GM20000 (cell line): ENCODE measurements around the gene ADAMTSL3.

Experiments used
- DNase-seq: peaks from one replicate; pipeline ENCODE4 v3.0.0; 2012; ENCODE audit warnings: low spot score
- TF ChIP-seq, protein P1 (sequence below): IDR thresholded peaks from 2 replicates; pipeline ENCODE4 v1.5.1; 2012; ENCODE audit warnings: mild to moderate bottlenecking, control low read depth; ENCODE audit errors: extremely low read depth, missing control alignments

Gene ADAMTSL3

DNA sequence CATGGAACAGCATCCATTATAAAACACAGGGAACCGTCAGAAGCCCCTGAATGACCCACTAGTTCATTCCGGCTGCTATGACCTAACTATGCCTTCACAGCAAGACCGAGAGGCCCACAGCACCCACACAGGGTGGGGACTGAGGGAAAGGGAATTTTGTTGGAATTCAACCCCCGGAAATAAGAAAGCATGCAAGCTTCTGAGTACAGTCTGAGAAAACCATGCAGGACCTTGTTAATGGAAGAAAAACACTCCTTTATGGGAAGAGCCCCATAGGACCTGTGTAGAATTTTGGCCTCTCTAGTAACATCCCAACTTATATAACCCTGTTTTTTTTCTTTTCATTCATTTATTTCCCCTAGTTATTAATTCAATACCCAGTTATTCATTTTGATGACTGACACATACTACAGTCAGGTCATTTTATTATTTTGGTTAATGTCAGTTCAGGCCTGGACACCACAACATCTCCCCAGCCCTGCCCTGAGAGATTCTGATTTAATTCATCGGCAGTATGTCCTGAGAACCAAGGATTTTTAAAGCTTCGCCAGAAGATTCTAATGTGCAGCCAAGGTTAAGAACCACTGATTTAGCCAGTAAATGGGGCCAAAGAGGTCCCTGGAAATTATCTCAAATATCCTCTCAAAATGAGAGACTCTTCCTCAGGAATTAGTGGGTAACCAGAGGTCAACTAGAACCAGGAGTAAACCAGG lies 350.0 kb downstream of the ADAMTSL3 start:
- no peak for DNase-seq
- TF ChIP-seq, protein P1, sequence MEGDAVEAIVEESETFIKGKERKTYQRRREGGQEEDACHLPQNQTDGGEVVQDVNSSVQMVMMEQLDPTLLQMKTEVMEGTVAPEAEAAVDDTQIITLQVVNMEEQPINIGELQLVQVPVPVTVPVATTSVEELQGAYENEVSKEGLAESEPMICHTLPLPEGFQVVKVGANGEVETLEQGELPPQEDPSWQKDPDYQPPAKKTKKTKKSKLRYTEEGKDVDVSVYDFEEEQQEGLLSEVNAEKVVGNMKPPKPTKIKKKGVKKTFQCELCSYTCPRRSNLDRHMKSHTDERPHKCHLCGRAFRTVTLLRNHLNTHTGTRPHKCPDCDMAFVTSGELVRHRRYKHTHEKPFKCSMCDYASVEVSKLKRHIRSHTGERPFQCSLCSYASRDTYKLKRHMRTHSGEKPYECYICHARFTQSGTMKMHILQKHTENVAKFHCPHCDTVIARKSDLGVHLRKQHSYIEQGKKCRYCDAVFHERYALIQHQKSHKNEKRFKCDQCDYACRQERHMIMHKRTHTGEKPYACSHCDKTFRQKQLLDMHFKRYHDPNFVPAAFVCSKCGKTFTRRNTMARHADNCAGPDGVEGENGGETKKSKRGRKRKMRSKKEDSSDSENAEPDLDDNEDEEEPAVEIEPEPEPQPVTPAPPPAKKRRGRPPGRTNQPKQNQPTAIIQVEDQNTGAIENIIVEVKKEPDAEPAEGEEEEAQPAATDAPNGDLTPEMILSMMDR: no peak

DNA sequence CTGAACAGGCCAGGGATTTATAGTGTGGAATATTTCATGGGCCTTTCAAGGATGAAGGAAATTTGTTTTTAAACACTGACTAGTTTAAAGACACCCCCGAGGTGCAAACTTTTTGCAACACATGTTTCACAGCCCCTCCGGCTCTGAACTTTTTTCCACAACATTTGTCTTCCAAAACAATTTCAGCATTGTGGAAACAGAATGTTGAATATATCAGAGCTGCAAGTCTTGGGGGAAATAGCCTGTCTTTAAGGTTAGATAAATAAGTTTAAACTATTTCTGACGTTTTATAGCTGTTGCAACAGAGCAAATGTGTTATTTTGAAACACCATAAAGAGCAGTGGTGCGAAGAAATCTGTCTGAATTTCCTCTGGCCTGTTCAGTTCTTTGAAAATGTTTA lies 352.5 kb downstream of the ADAMTSL3 start:
- TF ChIP-seq, protein P1: no peak
- no peak for DNase-seq

DNA sequence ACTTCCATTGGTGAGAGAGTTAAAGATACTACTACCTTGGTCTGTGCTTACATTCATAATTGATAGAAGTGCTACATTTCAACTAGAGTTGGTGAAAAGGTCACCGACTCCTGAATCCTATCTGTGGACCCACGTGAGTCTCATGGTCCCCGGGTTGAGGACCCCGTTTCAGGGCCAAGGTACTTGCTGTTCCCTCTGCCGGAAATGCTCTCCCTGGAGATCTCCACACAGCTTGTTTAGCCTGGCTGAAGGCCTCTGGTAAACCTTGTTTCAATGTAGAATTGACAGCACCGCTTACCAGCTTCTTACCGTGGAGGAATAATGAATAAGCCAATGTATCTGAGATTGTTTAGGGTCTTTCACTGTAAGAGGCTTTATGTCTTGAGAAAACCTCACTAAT lies 355.7 kb downstream of the ADAMTSL3 start:
- DNase-seq: no peak
- TF ChIP-seq, protein P1: no peak

DNA sequence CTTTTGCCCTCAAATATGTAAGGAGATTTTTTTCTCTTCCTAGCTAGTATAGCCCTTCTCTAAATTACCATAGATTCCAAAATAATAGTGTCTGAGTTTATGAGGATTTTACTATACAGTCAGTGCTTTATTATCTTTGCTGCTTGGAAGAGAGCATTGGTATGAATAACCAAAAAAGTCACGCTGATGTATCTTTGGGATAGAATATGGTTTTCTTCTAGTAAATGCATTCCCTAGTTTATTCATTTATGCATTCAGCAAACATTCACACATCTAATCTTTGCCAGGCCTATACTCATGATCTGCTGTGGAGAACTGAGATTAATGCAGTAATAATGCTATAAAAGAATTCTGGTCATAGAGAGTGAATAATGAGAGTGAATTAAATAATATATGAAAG lies 356.3 kb downstream of the ADAMTSL3 start:
- TF ChIP-seq, protein P1: no peak

DNA sequence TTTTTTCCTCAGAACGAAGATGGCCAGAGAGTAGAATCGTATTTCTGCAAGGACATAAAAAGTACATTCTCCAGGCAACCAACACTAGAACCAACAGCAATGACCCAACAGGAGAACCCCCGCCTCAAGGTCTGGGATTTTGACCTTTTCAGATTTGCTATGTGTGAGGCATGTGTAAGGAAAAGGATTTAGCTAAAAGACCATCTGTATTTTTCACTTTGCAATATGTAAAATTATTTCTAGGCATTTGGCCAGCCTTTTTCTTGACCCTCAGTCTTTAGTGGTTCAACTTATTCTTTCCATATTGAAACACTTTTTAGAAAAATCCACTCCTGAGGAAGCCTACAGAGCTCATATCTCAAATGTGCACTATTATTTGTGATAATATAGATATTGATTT lies 362.4 kb downstream of the ADAMTSL3 start:
- TF ChIP-seq, protein P1: no peak
- DNase-seq: no peak

More for the DNA sequence above, 356.3 kb downstream of the ADAMTSL3 start:
- no peak for DNase-seq

DNA sequence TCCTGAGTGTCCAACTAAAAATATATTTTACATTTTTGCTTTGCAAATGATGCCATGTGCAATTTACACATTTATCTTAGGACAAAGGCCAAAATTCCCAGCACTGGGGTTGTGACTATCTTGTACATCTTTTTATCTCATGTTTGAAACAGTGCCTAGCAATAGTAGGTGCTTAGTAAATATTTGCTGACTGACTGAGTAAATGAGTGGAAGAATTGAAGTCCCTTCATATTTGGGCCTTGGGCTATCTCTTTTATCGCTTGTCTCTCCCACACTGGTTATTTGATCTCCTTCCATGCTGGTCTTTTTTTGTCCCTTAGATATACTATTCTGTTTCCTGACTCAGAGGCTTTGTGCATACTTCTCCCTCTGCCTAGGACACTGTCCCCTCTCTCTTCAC lies 368.6 kb downstream of the ADAMTSL3 start:
- no peak for DNase-seq
- TF ChIP-seq, protein P1: no peak

DNA sequence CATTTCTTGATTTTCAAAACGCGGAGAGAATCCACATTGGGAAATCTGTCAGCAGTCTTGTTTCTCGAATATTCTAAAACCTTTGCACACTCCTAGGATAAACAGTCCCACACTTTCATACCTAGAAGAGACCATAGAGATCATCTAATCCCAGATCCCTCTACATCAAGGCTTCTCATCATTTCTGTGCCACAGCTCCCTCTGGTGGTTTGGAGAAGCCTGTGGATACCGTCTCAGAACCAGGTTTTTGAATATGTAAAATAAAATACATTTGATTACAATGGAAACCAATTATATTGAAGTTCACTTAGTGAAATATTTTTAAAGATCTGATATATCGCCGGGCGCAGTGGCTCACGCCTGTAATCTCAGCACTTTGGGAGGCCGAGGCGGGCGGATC lies 369.7 kb downstream of the ADAMTSL3 start:
- DNase-seq: peak; percentile 32
- TF ChIP-seq, protein P1: peak; percentile 66
